Measurements from ENCODE around the gene C5orf24. TPM values are rescaled to one million over a fixed set of nuclear protein-coding genes. Genes with fewer than 3 reads are reported as not detected.

C5orf24 gene
- total RNA-seq, 1 experiment from 2014 or later: 22.5 TPM

- Mint-ChIP-seq H3K4me3 (no peak overlapping the region), H3K4me1 (peaks cover 8 to 17% of the 10 kb centered on the region in 2 experiments), H3K36me3 (ENCODE audit: insufficient read depth in 1 of 3, low read depth in 3 of 3) (peaks cover 9 to 13% (median 13%) of the 10 kb centered on the region in 3 experiments; a peak in 6 of 7 replicates), H3K27ac (no peak overlapping the region), H3K27me3 (ENCODE audit: low read depth) (no peaks in the 10 kb centered on the region), H3K9me3 (no peaks in the 10 kb centered on the region; a peak in 1 of 5 replicates)
- Histone ChIP-seq H3K4ac (ENCODE audit: low read depth, low read length) (no peak overlapping the region), H4K20me1 (ENCODE audit: control insufficient read depth, insufficient read depth, insufficient read length) (no peaks in the 10 kb centered on the region), H4K8ac (replicated peaks; ENCODE audit: insufficient read length, low read depth, low read length) (no peak overlapping the region), H3K9me3 (ENCODE audit: control insufficient read depth, low read depth, low read length) (no peaks in the 10 kb centered on the region), H3K27ac (ENCODE audit: insufficient read length, low read depth, low read length) (no peak overlapping the region), H4K5ac (ENCODE audit: insufficient read length, low read depth, low read length) (no peak overlapping the region), H3K9ac (ENCODE audit: extremely low read depth, insufficient read length, low read length) (no peak overlapping the region), H3T11ph (ENCODE audit: low read length) (no peak overlapping the region), H2AFZ (ENCODE audit: low read length) (no peak overlapping the region), H3K4me1 (ENCODE audit: insufficient read depth, low read length) (no peaks in the 10 kb centered on the region), H3K56ac (ENCODE audit: insufficient read length, low read depth, low read length) (no peak overlapping the region), H2BK120ac (ENCODE audit: low read depth, low read length, poor library complexity, severe bottlenecking) (no peak overlapping the region), H2BK15ac (ENCODE audit: low read depth, low read length) (no peak overlapping the region), H3K79me1 (ENCODE audit: insufficient read depth, low read depth, low read length, poor library complexity, severe bottlenecking) (no peaks in the 10 kb centered on the region), H2BK5ac (ENCODE audit: insufficient read length, low read length) (no peak overlapping the region), H3K23me2 (ENCODE audit: insufficient read length, low read depth, low read length, poor library complexity, severe bottlenecking) (no peaks in the 10 kb centered on the region), H3K4me2 (ENCODE audit: insufficient read depth, insufficient read length, low read length) (no peak overlapping the region), H2AK5ac (ENCODE audit: insufficient read length, low read length) (no peak overlapping the region), H3K23ac (ENCODE audit: insufficient read length, low read depth, low read length) (no peak overlapping the region), H4K91ac (ENCODE audit: insufficient read length, low read depth, low read length) (no peak overlapping the region), H2BK12ac (ENCODE audit: insufficient read length, low read depth, low read length) (no peak overlapping the region), H3K27me3 (ENCODE audit: insufficient read depth, low read length) (no peaks in the 10 kb centered on the region), H3K18ac (ENCODE audit: insufficient read length, low read depth, low read length) (no peak overlapping the region), H3K79me2 (ENCODE audit: insufficient read depth, low read length) (no peaks in the 10 kb centered on the region), H3K14ac (ENCODE audit: insufficient read depth, low read length) (no peak overlapping the region), H2BK20ac (ENCODE audit: low read depth, low read length, poor library complexity, severe bottlenecking) (no peak overlapping the region)
- DNase-seq: no peak
- WGBS (ENCODE audit: extremely low coverage, insufficient read length, low lambda C conversion rate): no CpG with 5 or more reads among the region's 1 CpG
- TF ChIP-seq CTCF (conservative IDR thresholded peaks at IDR 0.05): no peak
These were observed 45.7 kb downstream of the C5orf24 start for GRCh38 chr5:134891473-134891872.

Data from H9 (cell line).